CD4-positive, alpha-beta T cell treated with Interleukin-21 for 1 hour (primary cell): ENCODE data around the gene ZNF17.

Source experiments
- DNase-seq: peaks from one replicate; pipeline ENCODE4 v3.0.0-alpha.2; 2020

The ZNF17 gene

DNA sequence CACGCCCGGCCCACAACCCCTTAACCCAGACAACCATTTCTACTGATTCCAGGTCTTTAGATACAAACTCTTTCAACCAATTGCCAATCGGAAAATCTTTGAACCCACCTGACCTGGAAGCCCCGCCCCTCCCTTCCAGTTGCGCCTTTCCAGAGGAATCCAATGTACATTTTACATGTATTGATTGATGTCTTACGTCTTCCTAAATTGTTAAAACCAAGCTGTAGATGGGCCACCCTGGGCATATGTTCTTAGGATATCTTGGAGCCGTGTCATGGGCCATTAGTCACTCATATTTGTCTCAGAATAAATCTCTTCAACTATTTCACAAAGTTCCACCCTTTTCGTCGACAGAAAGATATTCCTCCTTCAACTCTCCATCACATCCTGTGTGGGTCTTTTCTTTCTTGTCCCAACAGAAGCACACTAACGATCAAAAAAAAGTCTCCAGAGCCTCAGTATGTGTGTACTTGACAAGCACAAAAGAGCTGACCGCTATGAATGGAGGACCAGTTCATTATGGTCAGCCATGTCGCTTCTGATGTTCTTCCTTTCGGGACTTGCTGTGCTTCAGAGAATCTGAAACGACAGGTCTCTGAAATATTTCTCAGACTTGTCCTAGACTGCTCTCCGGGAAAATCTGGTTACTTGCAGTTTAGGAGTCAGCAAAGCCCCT is 23.6 kb downstream of the ZNF17 start:
- DNase-seq: no peak

DNA sequence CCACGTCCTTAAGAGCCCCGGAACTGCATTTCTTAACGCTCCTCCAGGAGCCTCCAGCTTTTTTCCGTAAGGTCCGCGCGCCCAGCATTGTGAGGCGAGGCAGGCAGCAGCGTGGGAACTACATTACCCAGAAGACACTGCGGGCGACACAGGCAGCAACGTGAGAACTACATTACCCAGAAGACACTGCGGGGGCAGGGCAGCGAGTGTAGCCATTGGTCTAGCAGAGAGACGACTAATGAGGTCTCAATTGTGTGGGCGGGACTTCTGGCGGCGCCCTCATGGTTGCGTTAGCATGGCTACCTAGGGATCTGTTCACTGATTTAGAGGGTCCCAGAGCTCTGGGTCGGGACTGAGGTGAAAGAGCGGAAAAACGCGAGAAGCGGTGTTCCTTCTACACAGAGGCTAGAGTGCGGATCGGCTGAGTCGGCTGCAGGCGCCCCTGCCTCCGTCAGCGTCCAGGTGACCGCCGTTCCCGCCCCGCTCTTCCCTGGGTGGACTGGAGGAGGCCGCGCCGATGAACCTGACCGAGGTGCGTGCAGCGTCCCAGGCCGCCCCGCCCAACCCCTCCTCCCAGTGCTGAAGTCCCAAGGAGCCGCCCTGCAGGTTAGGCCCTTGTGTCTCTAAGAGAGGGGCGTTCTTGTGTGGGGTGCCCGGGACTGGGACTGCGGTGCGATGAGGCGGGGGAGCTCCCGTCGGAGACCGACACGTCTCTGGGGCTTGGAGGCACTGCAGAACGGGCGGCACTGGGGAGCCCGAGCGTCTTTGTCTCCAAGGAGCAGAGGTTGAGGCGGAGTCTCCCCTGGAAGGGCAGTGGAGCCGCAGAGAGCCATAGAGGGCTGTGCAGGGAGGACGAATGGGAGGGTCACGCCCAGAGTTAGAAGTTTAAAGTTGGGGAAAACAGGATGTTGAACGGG is 24.4 kb downstream of the ZNF17 start, which contains the start of gene ZNF749:
Gene ZNF749 (plus strand): TSS at position 264 of the 917 bp plus-strand sequence. CDS start 254 bp downstream, at position 518.
- peak; percentile 99 for DNase-seq

DNA sequence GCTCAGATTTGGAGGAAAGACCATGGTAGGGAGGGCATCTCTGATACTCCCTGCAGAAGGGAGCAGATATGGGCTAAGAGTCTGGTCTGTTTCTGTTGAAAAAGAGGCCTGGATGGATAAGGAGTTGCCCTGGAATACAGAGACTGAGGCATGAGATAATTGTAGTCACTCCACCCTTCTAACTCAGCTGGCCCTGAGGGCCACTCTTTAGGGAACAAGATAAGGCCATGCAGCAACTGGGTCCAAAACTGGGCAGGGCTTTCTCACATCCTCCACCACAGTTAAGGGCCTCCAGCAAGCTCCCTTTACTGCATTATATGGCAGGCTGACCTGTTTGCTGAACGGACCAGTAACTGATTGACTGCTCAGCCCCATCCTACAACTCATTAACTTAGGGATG is 25.5 kb downstream of the ZNF17 start:
- DNase-seq: no peak

DNA sequence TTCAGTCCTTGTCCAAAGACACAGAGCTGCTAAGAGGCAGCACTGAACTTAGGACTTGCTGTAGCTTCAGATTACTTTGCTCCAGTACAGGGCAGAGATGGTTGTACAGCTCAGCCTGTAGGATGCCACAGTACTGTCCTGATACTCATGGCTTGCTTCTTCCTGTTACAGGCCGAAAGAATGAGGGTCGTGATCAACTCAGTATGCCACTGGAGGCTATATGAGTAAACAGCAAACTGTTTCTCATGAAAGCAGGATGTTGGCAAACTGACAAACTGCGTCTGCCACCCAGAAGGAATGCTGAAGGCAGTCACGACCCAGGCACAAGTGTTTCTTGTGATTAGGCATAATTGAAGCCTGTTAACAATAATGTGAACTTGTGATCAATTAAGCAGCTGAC is 27.0 kb downstream of the ZNF17 start:
- DNase-seq: no peak

DNA sequence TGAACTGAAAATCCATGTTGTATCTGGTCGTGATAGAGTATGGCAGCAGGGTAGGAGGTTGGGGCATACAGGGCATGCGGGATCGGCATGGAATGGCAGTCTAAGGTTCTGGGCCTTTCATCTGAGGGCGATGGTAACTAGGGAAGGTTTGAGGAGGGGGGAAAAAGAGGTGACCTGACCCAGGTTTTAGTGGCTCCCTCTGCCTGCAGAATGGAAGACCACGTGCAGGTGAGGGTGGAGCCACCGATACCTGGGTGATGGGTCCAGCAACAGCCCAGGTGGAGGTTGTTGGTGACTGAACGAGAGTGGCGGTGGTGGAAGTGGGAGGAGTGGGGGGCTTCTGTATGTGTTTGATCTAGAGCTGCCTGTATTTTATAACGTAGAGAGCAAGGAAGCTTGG is 28.0 kb downstream of the ZNF17 start:
- DNase-seq: no peak

DNA sequence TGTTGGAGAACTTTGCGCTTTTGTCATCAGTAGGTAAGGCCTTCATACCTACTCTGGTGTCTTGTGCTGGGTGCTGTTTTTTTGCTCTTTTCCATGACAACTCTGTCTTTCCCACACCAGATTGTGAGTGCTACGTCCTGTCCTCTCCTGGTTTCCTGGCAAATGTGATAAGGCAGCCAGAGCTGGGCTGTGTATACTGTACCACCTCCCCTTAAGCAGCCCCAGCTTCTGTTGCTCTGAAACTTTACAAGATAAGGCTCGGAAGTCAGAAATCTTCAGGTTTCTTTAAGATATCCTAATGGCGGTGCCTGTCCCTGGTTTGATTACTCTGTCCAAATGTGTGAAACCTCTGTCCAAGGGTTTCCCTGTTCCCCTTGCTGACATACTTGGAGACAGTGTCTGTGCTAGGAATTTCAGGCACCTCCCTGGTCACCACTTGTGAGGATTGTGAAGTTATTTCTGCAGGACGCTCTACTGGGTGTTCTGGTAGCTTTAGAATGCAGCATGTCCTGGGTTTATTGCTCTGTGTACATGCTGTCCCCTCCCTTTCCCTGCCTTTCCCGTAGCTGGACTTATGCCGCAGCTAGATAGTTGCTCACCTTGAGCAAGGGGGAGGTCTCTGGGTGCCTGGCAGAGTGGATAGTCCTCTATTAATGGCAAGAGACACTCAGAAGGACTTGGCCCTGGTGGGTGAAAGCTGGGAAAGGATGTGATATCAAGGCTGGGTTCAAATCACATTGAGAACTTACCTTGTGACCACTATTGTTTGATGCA is 31.2 kb downstream of the ZNF17 start:
- no peak for DNase-seq

DNA sequence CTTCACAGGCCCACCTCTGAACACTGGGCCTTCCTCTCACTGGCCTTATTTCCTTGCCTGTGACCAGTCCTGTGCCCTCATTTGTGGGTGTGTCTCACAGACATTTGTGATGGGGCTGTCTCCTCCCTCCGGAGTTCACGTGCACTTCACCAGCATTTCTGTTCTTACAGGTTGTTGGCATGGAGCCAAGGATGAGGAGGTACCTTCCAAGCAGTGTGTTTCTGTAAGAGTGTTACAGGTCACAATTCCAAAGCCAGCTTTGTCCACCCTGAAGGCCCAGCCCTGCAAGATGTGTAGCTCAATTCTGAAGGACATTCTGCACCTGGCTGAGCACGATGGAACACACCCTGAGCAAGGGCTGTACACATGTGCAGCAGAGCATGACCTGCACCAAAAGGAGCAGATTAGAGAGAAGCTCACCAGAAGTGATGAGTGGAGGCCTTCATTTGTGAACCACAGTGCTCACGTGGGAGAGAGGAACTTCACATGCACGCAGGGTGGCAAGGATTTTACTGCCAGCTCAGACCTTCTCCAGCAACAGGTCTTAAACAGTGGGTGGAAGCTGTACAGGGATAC is 32.2 kb downstream of the ZNF17 start:
- no peak for DNase-seq

DNA sequence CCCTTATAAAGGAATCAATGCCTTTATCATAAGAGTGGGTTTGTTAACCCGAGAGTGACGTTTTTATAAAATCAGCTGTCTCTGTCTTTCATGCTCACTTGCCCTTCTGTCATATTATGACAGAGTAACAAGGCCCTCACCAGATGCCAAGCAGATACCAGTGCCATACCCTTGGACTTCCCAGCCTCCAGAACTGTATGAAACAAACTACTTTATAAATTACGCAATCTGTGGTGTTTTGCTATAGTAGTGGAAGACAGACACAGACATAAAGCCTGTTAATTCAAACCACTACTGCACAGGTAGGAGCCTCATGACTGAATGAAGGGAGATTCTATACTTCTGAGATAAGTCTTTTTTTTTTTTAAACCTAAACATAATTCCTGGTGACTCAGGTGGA is 41.3 kb downstream of the ZNF17 start:
- DNase-seq: no peak

DNA sequence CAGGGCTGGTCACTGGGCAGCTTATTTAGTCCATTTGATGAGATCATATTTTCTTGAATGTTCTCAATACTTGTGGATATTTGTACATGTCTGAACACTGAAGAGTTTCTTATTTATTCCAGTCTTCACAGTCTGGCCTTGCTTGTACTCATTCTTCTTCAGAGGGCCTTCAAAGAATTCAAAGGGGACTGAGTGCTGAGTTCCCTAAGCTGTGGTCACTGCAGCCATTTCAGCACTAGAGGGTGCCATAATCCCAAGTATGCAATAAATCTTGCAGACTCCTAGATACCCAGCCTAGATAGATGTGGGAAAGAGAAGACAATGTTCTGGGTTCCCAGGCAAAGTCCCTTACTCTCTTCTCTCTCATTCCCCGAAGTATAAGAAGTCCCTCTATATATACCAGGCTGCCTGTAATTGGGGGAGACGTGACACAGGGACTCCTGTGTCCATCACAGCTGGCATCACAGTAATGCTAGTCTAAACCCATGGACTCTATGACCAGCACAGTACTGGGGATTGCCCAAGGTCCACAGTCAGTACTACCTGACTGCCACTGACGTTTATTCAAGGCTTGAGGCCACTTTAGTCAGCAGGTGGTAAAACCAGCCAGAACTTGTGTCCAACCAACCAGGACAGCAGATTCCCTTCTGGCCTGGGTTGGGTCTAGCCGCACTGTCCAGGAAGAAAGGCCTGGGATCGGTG is 54.9 kb downstream of the ZNF17 start:
- peak; percentile 56 for DNase-seq

DNA sequence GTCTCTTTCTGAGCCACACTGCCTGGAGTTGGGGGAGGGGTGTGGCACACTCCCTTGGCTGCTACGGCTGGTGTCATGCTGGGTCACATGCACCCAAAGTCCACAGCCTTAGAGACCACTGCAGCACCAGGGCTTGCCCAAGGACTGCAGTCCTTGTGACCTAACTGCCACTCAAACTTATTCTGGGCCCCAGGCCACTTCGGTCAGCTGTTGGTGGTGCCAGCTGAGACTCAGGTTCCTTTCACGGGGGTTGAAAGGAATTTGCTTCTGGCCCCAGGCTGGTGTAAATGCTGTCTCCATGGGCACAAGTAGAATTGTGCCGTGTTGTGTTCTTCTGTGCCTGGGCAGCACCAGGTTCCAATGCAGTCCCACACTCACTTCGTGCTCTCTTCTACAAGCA is 55.5 kb downstream of the ZNF17 start:
- no peak for DNase-seq
